Ammon's horn (tissue), 1 donor: ENCODE results near the gene HMGCL.

Experiments
- DNase-seq: peaks from one replicate; pipeline ENCODE4 v3.0.0-alpha.2; 2016; ENCODE audit warnings: low spot score

Gene HMGCL

DNA sequence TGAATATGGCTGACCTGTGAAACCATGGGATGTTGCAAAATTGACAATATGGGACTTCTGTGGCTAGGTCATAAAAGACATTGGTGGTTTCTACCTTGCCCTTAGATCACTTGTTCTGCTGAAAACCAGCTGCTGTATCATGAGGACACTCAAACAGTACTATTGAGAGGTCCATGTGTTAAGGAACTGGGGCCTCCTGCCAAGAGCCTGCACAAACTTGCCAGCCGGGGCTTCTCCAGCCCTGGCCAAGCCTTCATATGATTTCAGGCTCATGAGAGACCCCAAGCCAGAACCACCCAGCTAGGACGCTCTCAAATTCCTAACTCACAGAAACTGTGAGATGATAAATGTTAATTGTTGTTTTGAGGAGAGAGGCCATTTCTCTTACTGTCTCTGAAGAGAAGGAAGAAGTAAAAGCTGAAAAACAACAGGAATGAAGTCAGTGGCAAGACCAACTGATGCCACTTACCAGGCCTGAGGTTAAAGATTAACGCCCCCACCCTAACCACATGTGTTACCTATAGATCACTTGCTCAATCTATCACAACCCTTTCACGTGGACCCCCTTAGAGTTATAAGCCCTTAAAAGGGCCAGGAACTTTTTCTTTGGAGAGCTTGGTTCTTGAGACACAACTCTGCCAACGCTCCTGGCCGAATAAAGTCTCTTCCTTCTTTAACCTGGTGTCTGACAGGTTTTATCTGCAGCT is 50.9 kb downstream of the HMGCL start:
- DNase-seq, result no peak

DNA sequence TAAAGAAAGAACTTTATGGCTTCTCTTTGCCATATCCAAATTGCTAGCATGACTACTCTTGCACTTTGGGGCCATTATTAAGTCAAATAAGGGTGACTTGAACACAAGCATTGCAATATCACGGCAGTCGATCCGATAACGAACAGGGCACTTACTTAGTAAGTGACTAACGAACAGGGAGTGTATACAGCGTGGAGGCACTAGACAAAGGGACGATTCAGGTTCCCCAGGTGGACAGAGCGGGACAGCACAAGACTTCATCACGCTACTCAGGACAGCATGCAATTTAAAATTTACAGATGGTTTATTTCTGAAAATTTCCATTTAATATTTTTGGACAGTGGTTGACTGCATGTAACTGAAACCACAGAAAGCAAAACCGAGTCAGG is 52.4 kb downstream of the HMGCL start:
- DNase-seq, result no peak

DNA sequence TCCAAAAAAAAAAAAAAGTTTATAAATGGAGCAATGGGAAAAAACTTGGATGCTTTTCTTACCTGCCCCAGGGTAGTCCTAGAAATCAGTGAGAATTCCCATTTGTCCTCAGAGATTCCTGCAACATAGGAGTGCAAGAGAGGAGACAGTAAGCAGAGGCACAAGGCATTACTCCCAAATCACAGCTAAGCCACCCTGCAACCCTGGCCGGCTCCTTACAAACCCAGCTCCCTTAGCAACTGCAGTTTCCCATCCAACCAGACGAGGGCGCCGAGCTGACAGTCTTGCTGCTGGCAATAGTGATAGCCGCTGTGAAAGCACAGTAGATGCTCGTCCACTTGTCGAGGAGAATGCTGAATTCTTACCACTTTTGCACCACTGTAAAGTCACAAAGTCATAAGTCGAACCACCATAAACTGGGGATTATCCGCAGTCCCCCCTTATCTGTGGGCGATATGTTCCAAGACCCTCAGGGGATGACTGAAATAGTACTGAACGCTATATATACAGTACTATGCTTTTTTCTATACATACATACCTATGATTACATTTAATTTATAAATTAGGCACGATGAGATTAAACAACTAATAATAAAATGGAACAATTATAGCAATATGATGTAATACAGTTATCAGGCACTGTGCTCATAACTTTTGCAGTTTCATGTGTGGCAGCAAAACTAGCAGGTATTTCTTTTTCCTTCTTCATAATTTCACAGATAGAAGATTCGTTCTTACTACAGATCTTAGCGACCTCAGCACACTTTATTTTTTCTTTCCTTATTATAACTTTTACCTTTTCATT is 53.0 kb downstream of the HMGCL start:
- peak; percentile 89 for DNase-seq

- no peak for DNase-seq
Measured at GRCh38 chr1:23768733-23769132, 56.5 kb downstream of the HMGCL start.

- peak; percentile 9 for DNase-seq
Measured at GRCh38 chr1:23763041-23763577, 62.1 kb downstream of the HMGCL start.

DNA sequence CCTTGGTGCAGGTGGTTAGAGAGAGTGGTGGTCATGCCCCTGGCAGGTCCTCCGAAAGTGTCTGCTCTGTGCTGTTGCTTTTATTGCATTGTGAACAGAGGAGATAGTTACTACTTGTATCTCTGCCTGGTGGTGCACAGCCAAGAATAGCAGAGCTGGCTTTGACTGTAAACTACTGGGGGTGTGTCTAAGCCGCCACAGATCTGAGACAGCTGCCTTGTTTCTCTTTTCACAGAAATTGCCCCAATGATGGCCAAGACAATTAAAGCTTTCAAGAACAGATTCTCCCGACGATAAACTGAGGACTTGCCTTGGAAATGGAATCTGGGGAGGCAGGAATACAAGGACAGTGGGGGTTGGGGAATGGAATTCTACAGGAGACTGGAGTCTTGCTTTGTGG is 66.0 kb downstream of the HMGCL start:
- peak; percentile 89 for DNase-seq

DNA sequence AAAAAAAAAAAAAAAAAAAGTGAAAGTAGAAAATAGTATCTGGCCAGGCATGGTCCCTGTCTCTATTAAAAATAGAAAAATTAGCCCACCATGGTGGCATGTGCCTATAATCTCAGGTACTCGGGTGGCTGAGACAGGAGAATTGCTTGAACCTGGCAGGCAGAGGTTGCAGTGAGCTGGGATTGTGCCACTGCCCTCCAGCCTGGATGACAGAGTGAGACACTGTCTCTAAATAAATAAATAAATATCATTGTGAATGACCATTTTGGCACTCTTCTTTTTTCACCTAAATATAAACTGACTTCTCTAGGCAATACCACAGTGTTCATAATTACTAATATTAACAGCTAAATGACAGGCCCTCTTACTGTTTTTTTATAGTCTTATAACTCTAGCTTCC is 67.4 kb downstream of the HMGCL start:
- DNase-seq, result no peak

DNA sequence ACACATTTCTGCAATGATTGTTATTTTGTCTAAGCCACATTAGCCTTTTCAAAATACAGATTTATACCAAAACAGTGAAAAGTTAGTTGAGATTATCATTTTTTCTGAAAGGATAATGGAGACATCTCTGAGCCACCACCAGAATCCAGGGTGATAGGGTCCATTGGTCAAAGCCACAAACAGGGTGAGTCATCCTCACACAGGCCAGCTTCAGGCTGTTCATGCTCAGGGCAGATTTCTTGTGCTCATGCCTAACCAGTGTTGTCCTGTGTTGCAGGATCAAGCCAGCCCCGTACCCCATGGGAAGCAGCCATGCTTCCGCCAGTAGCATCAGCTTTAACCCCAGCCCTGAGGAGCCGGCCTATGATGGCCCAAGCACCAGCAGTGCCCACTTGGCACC is 68.6 kb downstream of the HMGCL start:
- DNase-seq, result no peak

GRCh38 chr1:23752909-23753308 is 72.3 kb downstream of the HMGCL start:
- DNase-seq, result no peak
